Upper lobe of right lung (tissue), 1 donor: ENCODE measurements around the gene CHEK2. TPM values are rescaled to one million over a fixed set of nuclear protein-coding genes. Genes with fewer than 3 reads are reported as not detected.
A peak's percentile ranks its signal among the peaks of the same experiment; 100 is the strongest.

Experiments
- ATAC-seq: fragments of 200-7000 bp; cut with Tn5 transposase; one replicate; pipeline ENCODE4 v1.9.1; 2020; ENCODE audit warnings: mild to moderate bottlenecking, moderate library complexity
- DNase-seq: peaks from one replicate; pipeline ENCODE4 v3.0.0-alpha.2; 2020
- H3K27ac ChIP-seq: fragments of 200-600 bp; one replicate; pipeline ENCODE4 v1.8.0; 2022
- H3K27me3 ChIP-seq: fragments of 200-600 bp; one replicate; pipeline ENCODE4 v1.8.0; 2022; ENCODE audit warnings: mild to moderate bottlenecking
- H3K36me3 ChIP-seq: fragments of 200-600 bp; one replicate; pipeline ENCODE4 v1.8.0; 2022
- H3K4me1 ChIP-seq: fragments of 200-600 bp; one replicate; pipeline ENCODE4 v1.8.0; 2022
- H3K4me3 ChIP-seq: fragments of 200-600 bp; one replicate; pipeline ENCODE4 v1.8.0; 2022; ENCODE audit warnings: mild to moderate bottlenecking
- H3K9me3 ChIP-seq: fragments of 200-600 bp; one replicate; pipeline ENCODE4 v1.8.0; 2022
- intact Hi-C: fragments of 100-400 bp; cut with DNase I; formaldehyde crosslinking; loops from one replicate; pipeline ENCODE4 v1.11.0; 2022
- total RNA-seq: library from RNA; stranded (reverse); fragmentation: NEBNext Ultra II Directional; extraction: Animal tissue kit (Norgen Biotek cat#: 25700); gene quantifications from one replicate; pipeline ENCODE4 v1.2.1, GENCODE V29; 2021
- TF ChIP-seq, protein P1 (sequence below): fragments of 200-600 bp; IDR thresholded peaks from one replicate; pipeline ENCODE4 v1.8.0; 2022; ENCODE audit warnings: antibody characterized with exemption
- donor health status: DM: no; HTN: yes; CAD: no; lungs with severe emphysema.

The CHEK2 gene
- total RNA-seq, 1 donor from 2014 or later, result 9.2 TPM

DNA sequence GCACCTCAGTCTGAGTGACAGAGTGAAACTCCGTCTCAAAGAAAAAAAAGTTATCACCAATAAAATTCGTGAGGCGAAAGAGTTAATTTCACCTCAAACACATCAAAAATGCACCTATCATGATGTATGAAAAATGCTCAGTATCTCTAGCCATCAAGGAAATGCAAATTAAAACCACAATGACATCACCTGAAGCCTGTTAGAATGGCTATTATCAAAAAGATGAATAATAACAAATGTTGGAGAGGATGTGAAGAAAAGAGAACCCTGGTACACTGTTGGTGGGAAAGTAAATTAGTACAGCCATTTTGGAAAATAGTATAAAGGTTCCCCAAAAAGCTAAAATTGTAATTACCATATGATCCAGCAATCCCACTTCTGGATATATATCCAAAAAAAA lies 23.6 kb downstream of the CHEK2 start:
- ATAC-seq (no peak), DNase-seq (no peak)
- no peaks in the 10 kb centered on the region for H3K9me3 ChIP-seq
- H3K27ac ChIP-seq, result no peak overlapping the region
- no peaks in the 10 kb centered on the region for H3K27me3 ChIP-seq
- intact Hi-C loops, result no loop called here
- H3K4me3 ChIP-seq, result no peak overlapping the region
- TF ChIP-seq, protein P1, sequence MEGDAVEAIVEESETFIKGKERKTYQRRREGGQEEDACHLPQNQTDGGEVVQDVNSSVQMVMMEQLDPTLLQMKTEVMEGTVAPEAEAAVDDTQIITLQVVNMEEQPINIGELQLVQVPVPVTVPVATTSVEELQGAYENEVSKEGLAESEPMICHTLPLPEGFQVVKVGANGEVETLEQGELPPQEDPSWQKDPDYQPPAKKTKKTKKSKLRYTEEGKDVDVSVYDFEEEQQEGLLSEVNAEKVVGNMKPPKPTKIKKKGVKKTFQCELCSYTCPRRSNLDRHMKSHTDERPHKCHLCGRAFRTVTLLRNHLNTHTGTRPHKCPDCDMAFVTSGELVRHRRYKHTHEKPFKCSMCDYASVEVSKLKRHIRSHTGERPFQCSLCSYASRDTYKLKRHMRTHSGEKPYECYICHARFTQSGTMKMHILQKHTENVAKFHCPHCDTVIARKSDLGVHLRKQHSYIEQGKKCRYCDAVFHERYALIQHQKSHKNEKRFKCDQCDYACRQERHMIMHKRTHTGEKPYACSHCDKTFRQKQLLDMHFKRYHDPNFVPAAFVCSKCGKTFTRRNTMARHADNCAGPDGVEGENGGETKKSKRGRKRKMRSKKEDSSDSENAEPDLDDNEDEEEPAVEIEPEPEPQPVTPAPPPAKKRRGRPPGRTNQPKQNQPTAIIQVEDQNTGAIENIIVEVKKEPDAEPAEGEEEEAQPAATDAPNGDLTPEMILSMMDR, result no peak
- no peaks in the 10 kb centered on the region for H3K36me3 ChIP-seq
- H3K4me1 ChIP-seq, result no peaks in the 10 kb centered on the region

DNA sequence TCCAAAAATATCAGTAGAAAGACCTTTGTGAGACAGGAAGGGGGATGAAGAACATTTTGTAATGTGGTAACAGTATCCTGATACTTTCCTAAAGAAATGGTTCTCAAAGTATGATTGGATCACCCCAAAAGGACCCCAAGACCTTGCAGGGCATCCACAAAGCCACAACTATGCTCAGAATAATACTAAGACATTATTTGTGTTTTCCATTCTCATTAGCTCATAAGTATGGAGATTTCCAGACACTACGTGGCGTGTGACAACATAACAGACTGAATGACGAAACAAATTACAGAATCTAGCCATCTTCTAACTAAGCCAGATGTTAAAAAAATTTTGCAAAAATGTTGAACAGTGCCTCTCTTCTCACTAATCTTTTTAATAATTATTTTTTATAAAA lies 24.9 kb downstream of the CHEK2 start:
- H3K36me3 ChIP-seq, result no peaks in the 10 kb centered on the region
- no peaks in the 10 kb centered on the region for H3K9me3 ChIP-seq
- DNase-seq, result no peak
- H3K4me1 ChIP-seq, result no peaks in the 10 kb centered on the region
- TF ChIP-seq, protein P1, result no peak
- intact Hi-C loops, result no loop called here
- H3K4me3 ChIP-seq, result no peak overlapping the region
- H3K27me3 ChIP-seq, result no peaks in the 10 kb centered on the region
- no peak overlapping the region for H3K27ac ChIP-seq
- ATAC-seq, result no peak

DNA sequence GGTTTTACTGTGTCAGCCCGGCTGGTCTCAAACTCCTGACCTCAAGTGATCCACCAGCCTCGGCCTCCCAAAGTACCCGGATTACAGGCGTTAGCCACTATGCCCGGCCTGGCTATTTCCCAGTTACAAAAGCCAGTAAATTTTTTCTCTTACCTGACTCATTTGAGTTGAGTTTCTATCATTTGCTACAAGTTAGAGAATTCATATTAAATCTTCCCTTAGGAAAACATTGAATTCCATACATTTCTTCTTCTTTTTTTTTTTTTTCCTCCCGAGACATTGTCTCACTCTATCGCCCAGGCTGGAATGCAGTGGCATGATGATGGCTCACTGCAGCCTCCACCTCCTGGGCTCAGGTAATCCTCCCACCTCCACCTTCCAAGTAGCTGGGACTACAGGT lies 26.0 kb downstream of the CHEK2 start:
- intact Hi-C loops, result no loop called here
- TF ChIP-seq, protein P1, result no peak
- Histone ChIP-seq H3K27ac (no peak overlapping the region), H3K9me3 (no peaks in the 10 kb centered on the region), H3K4me1 (no peaks in the 10 kb centered on the region), H3K4me3 (no peak overlapping the region), H3K36me3 (no peaks in the 10 kb centered on the region), H3K27me3 (no peaks in the 10 kb centered on the region)
- no peak for DNase-seq
- ATAC-seq, result no peak

DNA sequence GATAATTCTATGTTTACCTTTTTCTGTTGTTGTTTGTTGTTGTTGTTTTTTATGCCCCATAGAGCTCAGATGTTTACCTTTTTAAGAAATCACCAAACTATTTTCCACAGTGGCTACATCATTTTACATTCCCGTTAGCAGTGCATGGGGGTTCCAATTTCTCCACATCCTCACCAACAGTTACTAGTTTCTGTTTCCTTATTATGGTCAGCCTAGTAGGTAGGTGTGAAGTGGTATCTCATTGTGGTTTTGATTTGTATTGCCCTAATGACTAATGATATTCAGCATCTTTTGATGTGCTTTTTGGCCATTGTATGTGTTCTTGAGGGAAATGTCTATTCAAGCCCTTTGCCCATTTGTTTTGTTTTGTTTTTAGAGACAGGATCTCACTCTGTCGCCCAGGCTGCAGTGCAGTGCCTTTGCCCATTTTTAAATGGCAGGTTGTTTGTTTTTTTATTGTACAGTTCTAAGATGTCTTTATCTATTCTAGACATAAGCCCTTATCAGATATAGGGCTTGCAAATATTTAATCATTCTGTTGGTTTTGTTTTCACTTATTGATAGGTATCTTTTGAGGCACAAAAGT lies 27.5 kb downstream of the CHEK2 start:
- TF ChIP-seq, protein P1, result no peak
- Histone ChIP-seq H3K27me3 (no peaks in the 10 kb centered on the region), H3K9me3 (no peaks in the 10 kb centered on the region), H3K4me3 (no peak overlapping the region), H3K4me1 (peaks cover 6% of the 10 kb centered on the region), H3K36me3 (no peaks in the 10 kb centered on the region), H3K27ac (no peak overlapping the region)
- ATAC-seq (no peak), DNase-seq (no peak)
- intact Hi-C loops, result no loop called here

DNA sequence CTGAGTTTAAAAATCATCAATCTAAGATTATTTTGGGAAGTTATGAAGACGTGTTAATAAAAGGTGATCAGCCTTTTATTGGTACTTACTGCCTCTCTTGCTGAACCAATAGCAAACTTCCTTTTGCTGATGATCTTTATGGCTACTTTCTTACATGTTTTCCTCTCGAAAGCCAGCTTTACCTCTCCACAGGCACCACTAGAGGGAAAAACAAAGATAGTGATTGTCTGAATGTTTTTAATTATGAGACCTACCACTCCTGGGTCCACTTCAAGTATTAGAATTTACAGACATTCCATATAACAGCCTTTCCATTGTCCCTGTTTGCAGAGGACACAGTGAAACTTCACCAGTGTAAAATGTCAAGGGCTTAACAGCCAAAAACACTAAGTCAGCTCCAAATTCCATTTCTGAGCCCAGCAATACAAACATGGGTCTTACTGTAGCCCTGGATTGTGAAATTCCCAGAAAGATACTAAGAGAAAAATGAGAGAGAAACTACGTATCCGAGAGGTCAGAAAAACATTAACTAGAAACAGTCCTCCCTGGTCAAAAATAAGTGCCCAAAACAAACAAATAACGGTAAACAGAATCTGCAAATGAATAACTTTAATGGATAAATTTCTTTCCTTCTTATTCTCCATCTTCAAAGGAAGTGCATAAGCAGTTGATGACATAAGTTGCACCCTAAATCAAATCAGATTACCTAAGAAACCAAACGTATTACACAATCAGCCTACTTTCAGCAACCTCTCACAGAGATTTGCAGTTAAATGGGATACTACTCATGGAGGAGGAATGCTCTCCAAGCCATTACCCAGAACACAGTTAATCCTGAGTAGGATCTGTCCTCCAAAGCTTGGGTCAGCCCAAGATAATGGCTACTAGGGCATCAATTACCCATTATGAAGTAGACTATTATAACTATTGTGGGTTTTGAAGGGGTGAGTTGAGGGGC lies 29.5 kb downstream of the CHEK2 start:
- intact Hi-C loops, result no loop called here
- Histone ChIP-seq H3K4me3 (peak overlapping the region; percentile 25), H3K4me1 (peaks cover 6% of the 10 kb centered on the region), H3K9me3 (no peaks in the 10 kb centered on the region), H3K36me3 (no peaks in the 10 kb centered on the region), H3K27me3 (no peaks in the 10 kb centered on the region), H3K27ac (peak overlapping the region; percentile 73)
- ATAC-seq (peak; percentile 88), DNase-seq (no peak)
- TF ChIP-seq, protein P1, result no peak
